UCSD-AML1 (cell line): ENCODE results near the gene POU2AF2.
"Not testable (repeated sequence)": the region's sequence is repeated elsewhere in the genome, so short reads cannot be mapped to it uniquely, and the experiment has no call there.

Experiments
- DNase-seq: peaks from one replicate; lab custom pipeline; 2025; ENCODE audit not compliant: unreplicated experiment; lab: John Stamatoyannopoulos, UW

POU2AF2 gene

GRCh38 chr11:111301842-111302118, 56.3 kb downstream of the POU2AF2 start:
- no peak for DNase-seq

GRCh38 chr11:111302298-111302697, 56.8 kb downstream of the POU2AF2 start:
- no peak for DNase-seq

DNA sequence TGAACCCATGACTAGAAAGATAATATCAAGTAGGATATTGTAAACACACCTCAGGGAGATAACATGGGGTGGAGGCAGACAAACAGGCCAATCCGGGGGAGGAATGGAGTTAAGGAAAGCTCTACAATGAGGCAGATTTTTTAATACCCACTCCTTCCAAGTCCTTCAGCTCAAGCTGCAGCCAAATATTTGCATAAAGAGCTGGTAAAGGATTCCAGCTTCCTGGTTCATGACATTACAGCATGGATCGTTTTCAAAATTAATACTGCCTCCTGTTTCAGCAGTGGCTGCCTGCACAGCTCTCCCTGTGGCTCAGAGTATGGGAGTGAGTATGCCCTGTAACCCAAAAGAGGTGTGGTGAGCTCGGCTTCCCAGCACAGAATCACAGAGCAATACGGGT, 57.9 kb downstream of the POU2AF2 start:
- DNase-seq = no peak

- DNase-seq = no peak
These were observed 59.8 kb downstream of the POU2AF2 start for GRCh38 chr11:111305162-111305802.

- no peak for DNase-seq
These were observed 60.4 kb downstream of the POU2AF2 start for GRCh38 chr11:111305876-111306275.

GRCh38 chr11:111306321-111306720, 60.8 kb downstream of the POU2AF2 start:
- DNase-seq = no peak

- no peak for DNase-seq
These were observed 62.1 kb downstream of the POU2AF2 start for GRCh38 chr11:111307472-111308108.

- no peak for DNase-seq
These were observed 62.6 kb downstream of the POU2AF2 start for GRCh38 chr11:111308140-111308539.

DNA sequence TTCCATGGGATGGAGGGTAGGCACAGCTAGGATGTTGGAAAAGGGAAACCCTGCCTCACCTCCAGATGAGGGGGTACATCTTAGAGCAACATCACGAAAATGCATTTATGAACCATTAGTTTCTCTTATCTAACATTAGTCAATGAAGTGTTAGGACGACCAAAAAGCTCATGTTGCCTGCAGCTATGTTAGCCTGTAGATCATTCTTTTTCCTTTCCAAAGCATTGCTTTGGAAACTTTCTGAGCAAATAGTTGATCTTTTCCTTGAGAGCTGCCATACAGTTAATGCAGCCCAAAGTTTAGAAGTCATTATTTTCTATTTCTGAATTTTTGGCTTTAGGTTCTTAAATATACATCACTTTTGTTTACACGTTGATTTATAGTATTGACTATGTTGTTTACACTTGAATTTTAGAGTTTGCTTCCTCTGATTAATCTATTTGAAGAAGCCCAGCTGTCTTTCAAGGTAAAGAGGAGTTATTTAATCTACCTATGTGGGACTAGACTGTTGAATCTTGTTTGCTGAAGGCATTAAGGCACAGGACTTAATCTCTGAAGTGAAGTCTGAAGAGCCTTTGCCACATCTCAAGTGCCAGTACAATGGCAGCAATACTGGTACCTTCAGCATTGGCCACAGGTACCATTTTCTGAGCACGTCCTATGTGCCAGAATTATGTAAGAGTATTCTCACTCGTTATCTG, 63.8 kb downstream of the POU2AF2 start:
- DNase-seq = no peak

DNA sequence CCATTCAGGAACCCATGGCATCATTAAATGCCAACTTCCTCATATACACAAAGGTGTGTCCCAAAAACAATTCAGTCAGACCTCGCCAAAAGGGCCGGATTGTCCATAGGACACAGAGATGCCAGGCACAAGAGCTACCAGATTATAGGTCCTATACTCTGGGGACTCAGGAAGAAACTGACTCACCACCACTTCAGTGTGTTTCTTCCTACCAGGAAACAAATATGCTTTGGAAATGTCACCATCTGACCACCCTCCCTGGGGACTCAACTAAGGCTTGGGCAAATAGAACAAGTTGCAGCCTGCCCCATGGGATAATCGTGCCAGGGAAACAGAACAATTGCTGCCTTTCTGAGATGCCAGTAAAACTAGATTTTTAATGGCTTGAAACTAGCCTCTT, 64.6 kb downstream of the POU2AF2 start:
- DNase-seq = no peak

- no peak for DNase-seq
These were observed 65.2 kb downstream of the POU2AF2 start for GRCh38 chr11:111310723-111311122.

DNA sequence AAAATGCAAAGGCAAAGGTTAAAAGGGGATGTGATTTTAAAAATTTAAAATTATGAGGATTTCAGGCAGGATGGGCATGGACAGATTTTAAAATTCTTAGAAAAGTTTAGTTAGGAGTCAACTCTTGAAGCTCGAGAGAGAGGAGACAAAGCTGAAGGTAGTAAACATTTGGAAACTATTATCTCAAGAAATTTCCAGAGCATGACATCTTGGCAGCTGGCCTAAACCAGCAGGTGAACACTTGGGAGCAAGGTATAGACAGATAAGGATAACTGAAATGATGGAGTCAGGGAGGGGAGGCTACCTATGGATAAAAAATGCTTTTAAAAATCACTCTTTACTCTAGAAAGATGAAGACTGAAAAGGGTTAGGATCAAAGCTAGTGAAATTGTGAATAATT, 66.6 kb downstream of the POU2AF2 start:
- DNase-seq = no peak

- DNase-seq = no peak
These were observed 73.8 kb downstream of the POU2AF2 start for GRCh38 chr11:111319296-111319695.

DNA sequence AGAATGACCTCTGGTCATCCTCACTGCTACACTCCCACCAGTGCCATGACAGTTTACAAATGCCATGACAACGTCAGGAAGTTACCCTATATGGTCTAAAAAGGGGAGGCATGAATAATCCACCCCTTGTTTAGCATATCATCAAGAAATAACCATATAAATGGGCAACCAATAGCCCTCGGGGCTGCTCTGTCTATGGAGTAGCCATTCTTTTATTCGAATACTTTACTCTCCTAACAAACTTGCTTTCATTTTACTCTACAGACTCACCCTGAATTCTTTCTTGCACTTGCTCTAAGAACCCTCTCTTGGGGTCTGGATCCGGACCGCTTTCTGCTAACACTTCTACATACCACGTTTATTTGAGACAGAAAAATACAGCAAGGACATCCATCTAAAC, 74.7 kb downstream of the POU2AF2 start:
- not testable (repeated sequence) for DNase-seq

DNA sequence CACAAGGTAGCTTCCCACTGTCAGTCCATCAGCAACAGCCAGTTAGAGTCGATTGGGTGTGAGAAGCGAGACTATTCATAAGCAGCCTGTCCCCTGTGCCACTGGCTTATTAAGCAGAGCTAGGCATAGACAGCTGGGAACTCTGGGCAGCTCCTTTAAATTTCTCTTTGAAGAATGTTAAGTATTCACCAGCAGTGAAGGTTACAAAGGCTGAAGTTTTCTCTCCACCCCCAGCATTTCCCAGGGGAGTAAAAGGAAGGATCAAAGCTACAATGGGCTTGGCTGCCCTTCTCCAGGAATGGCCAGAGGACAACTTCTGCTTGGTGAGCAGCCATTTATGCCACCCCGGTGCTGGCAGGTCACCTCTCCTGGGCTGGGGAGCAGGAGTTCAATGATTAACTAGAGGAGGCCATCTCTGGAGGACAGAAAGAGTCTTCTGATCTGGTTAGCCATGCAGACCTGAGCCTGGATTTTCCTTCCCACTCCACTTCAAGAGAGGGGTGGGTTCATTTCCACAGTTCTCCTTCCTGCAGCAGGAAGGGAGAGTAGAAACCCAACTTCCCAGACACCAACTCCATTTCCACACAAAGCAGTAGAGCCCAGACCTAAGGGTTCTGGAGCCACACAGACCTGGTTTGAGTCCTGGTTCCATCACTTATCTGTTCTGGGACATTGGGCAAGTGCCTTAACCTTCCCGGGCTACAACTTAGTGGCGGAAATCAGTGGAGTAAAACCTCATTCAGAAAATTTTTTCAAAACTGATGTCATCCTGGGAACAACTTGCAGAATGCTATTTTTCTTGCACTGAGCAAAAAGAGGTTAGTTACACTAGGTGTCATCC, 75.4 kb downstream of the POU2AF2 start:
- no peak for DNase-seq

DNA sequence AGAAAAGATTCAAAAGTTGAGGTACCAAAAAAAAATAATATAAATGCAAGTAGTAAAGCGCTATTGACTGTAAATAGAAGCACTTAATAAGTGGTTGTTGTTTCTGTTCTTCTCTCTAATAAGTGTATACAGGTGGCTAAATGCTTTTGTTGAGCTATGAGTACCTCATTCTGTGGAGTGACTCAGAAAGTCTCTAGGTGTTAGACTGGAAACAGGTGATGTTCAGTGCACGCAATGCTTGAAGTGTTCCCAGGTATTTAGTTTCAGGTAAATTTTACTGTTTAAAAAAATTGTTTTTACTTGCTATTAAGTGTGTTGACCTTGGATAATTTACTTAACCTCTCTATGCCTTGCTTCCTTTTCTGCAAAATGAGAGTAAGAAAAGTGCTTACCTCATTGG, 77.0 kb downstream of the POU2AF2 start:
- no peak for DNase-seq

DNA sequence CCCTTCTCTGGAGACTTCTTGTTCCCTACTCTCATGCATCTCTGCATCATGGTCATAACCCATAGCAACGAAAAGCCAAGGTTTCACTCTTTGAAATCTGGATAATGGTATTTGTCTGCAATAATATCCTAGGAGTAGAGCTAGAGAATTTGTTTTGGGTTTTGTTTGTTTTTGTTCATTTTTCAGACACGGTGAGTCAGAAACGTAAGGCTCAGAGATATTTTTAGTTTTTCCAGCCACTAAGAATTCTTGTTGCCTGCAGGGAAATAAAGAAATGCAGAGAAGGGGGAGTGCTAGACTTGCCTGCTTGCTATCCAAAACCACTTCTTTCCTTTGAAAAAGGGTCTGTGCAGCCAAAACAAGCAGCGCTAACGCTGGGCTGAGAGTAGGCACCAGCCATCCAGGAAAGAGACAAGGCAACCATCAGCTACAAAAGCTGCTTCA, 78.8 kb downstream of the POU2AF2 start:
- DNase-seq = no peak

DNA sequence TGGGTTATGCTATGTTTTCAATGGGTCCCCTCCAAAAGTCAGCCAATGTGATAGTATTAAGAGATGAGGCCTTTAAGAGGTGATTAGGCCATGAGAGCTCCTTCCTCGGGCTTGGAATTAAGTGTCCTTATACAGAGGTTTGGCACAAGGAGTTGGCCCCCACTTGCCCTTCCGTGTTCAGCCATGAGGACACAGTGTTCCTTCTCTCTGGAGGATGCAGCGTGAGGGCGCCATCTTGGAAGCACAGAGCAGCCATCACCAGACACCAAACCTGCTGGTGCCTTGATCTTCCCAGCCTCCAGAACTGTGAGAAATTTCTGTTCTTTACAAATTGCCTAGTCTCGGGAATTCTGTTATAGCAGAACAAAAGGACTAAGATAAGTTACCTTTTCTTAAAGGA, 79.7 kb downstream of the POU2AF2 start:
- DNase-seq = no peak

DNA sequence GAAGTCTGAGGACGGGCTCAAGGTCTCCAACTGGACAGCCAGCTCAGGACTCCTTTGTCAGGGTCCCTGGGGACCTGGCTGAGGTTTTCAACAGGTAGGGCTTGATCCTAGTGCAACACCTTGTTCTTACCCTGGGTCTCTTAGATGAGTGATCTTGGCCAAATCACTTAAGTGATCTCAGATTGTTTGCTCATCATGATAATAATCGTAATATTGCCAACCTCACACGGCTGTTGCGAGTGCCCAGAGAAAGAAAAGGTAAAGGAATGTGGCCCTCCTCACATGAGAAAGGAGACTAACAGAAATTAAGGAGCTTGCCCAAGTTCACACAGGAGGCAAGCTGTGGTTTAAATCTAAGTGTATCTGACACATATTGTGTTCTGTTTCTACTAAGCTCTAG, 81.3 kb downstream of the POU2AF2 start:
- DNase-seq = no peak

DNA sequence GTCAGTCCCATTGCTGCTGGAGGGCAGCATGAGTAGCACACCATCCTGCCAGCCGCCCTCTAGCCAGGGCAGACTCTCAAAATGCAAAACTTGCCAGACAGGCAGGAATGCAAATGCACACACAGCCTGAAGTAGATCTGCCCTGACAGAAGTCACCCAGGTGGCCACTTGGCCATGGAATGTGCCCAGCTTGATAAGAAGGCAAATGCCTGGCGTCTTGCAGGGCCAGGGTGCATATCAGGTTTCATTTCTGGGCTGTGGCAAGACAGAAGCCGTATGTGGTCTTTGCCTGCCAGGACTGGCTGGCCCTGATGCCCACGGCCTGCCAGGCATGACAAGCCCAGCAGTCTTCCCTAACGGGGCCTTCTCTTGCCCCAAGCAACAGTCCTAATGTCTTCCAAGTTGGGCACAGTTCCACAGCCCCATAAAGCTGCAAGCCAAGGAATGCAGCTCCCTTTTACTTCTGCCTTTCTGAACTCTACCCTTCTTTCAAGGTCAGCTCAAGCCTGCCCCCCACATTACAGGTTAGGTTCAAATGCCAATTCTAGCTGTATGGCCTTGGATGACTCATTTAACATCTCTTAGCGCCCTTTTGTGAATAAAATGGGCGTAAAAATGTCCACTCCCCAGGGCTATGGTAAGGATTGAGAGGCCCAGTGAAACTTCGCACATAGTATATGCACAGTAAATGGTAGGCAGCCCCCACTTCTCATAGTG, 82.5 kb downstream of the POU2AF2 start:
- no peak for DNase-seq
